Esophagus squamous epithelium (tissue), 4 donors: ENCODE data around the gene GRK5.

ENCODE experiments used
- CTCF ChIP-seq, 6 experiments: fragments of 450-650 bp in 4 of 6; fragments of 200-600 bp in 2 of 6; sonication (generic) in 2 of 6; IDR thresholded peaks; one replicate each; pipeline ENCODE4 v1.5.1; 2016 to 2019; ENCODE audit warnings: antibody characterized with exemption in 6 of 6, mild to moderate bottlenecking in 4 of 6, moderate library complexity in 4 of 6
- POLR2A ChIP-seq, 4 donors: fragments of 450-650 bp; IDR thresholded peaks; one replicate each; pipeline ENCODE4 v1.6.1; 2017; ENCODE audit warnings: antibody characterized with exemption in 4 of 4, mild to moderate bottlenecking in 4 of 4, moderate library complexity in 3 of 4

GRCh38 chr10:119413093-119413453 lies 205.7 kb downstream of the GRK5 start:
- TF ChIP-seq POLR2A (IDR thresholded peaks at IDR 0.05) (no peak), CTCF (IDR thresholded peaks at IDR 0.05) (no peak)
